Brain microvascular endothelial cell (primary cell): ENCODE results near the gene CCDC47.

Experiments used
- DNase-seq: peaks from one replicate; pipeline ENCODE4 v3.0.0-alpha.2; 2020
- H3K27ac ChIP-seq: fragments of 250-450 bp; sonication (Bioruptor Pico); 2 replicates; pipeline ENCODE4 v1.5.1; 2020; ENCODE audit warnings: mild to moderate bottlenecking, moderate library complexity
- H3K27me3 ChIP-seq: fragments of 250-450 bp; sonication (Bioruptor Pico); replicated peaks from 2 replicates; pipeline ENCODE4 v1.5.1; 2020; ENCODE audit warnings: mild to moderate bottlenecking
- H3K36me3 ChIP-seq: fragments of 250-450 bp; sonication (Bioruptor Pico); replicated peaks from 2 replicates; pipeline ENCODE4 v1.5.1; 2020; ENCODE audit warnings: mild to moderate bottlenecking
- H3K4me3 ChIP-seq: 2 replicates; pipeline ENCODE4 v1.5.1; 2011; ENCODE audit warnings: low read depth, mild to moderate bottlenecking, control low read depth, low read length, moderate library complexity
- in situ Hi-C: cut with HindIII; loops from 2 replicates; pipeline ENCODE4 v1.10.0; 2017; ENCODE audit warnings: low sequenced_read_pairs, low pct_ligation_motif_present
- TF ChIP-seq, protein P1 (sequence below): IDR thresholded peaks from 2 replicates; pipeline ENCODE4 v1.5.1; 2011; ENCODE audit warnings: low read depth, mild to moderate bottlenecking, moderate library complexity, low read length, control low read depth, inconsistent platforms; ENCODE audit errors: missing control alignments

CCDC47 gene

GRCh38 chr17:63773272-63774140, at the start of gene CCDC47:
Gene CCDC47 (minus strand): TSS chr17:63773597. CDS start chr17:63766175, 7,422 bp downstream.
- peak; percentile 99 for DNase-seq
- TF ChIP-seq, protein P1, sequence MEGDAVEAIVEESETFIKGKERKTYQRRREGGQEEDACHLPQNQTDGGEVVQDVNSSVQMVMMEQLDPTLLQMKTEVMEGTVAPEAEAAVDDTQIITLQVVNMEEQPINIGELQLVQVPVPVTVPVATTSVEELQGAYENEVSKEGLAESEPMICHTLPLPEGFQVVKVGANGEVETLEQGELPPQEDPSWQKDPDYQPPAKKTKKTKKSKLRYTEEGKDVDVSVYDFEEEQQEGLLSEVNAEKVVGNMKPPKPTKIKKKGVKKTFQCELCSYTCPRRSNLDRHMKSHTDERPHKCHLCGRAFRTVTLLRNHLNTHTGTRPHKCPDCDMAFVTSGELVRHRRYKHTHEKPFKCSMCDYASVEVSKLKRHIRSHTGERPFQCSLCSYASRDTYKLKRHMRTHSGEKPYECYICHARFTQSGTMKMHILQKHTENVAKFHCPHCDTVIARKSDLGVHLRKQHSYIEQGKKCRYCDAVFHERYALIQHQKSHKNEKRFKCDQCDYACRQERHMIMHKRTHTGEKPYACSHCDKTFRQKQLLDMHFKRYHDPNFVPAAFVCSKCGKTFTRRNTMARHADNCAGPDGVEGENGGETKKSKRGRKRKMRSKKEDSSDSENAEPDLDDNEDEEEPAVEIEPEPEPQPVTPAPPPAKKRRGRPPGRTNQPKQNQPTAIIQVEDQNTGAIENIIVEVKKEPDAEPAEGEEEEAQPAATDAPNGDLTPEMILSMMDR: no peak
- in situ Hi-C loops: no loop called here

GRCh38 chr17:63822537-63822936, 49.1 kb upstream of the CCDC47 start:
- Histone ChIP-seq H3K27ac (no peak overlapping the region), H3K4me3 (no peak overlapping the region), H3K27me3 (no peaks in the 10 kb centered on the region), H3K36me3 (peaks cover 81% of the 10 kb centered on the region)
- in situ Hi-C loops: no loop called here
- TF ChIP-seq, protein P1: no peak
- no peak for DNase-seq

More at GRCh38 chr17:63773272-63774140, at the start of gene CCDC47:
- H3K4me3 ChIP-seq: peak within 1 kb of the TSS; percentile 76
- no peaks in the 10 kb centered on the region for H3K27me3 ChIP-seq
- peak within 1 kb of the TSS; percentile 96 for H3K27ac ChIP-seq
- peaks cover 4% of the 10 kb centered on the region for H3K36me3 ChIP-seq

- no peak for DNase-seq
- H3K4me3 ChIP-seq: no peak overlapping the region
- H3K36me3 ChIP-seq: peaks cover 89% of the 10 kb centered on the region
- H3K27me3 ChIP-seq: no peaks in the 10 kb centered on the region
- in situ Hi-C loops: no loop called here
- TF ChIP-seq, protein P1: no peak
- no peak overlapping the region for H3K27ac ChIP-seq
Measured at GRCh38 chr17:63821804-63822203, 48.4 kb upstream of the CCDC47 start.

GRCh38 chr17:63820963-63821561, 47.7 kb upstream of the CCDC47 start:
- Histone ChIP-seq H3K27ac (no peak overlapping the region), H3K4me3 (no peak overlapping the region), H3K27me3 (no peaks in the 10 kb centered on the region), H3K36me3 (peaks cover 95% of the 10 kb centered on the region)
- no peak for DNase-seq
- TF ChIP-seq, protein P1: no peak
- in situ Hi-C loops: no loop called here

DNA sequence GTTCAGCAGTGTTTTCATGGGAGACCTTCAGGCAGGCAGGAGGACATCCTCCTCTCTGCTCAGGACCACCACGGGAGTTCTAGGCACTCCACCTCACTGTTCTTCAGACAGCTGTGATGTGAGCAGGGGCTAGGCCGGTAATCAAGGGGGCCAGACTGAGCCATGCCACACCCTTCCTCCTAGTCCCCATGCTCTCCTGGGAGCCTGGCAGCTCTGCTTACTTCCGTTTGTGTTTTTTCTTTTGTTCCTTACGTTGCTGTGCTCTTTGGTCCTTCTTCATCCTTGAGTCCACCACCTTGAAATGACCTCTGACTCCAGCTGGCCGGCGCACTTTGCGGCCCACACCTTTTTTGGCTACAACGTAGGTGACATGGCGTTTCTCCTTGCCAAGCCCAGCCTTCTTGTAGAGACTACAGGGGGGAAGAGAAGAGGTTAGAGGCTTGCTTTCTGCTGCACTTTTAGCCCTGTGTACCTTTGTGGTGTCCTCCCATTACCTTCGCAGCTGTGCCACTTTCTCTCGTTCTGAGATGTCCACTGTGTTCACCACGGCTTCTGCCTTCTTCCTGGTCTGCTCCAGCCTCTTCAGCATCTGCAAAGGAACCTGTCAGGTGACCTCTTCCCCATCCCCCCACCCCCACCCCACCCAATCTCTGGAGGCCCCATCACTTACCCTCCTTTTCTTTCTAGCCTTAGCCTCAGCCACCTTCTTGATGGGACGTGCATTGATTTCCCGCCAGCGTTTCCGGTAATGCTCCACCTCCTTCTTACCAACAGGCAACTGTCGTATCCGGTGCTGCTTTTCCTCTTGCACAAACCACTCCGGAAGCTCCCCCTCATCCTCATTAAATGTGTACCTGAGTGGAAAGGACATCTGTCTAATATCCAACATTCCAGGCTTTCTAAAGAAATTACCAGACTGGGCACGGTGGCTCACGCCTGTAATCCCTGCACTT, 46.5 kb upstream of the CCDC47 start:
- in situ Hi-C loops: no loop called here

More for the DNA sequence above, 46.5 kb upstream of the CCDC47 start:
- no peak for DNase-seq
- no peak overlapping the region for H3K4me3 ChIP-seq
- H3K27ac ChIP-seq: no peak overlapping the region
- H3K36me3 ChIP-seq: peaks cover 97% of the 10 kb centered on the region
- TF ChIP-seq, protein P1: no peak
- H3K27me3 ChIP-seq: no peaks in the 10 kb centered on the region
